Dedifferentiated amniotic fluid mesenchymal stem cell (primary cell): ENCODE data around the gene TMTC1.
A peak's percentile ranks its signal among the peaks of the same experiment; 100 is the strongest.
"Not testable (repeated sequence)": the region's sequence is repeated elsewhere in the genome, so short reads cannot be mapped to it uniquely, and the experiment has no call there.

Experiments used
- DNase-seq: peaks from one replicate; pipeline ENCODE4 v3.0.0-alpha.2; 2016; ENCODE audit errors: extremely low spot score

The TMTC1 gene

DNA sequence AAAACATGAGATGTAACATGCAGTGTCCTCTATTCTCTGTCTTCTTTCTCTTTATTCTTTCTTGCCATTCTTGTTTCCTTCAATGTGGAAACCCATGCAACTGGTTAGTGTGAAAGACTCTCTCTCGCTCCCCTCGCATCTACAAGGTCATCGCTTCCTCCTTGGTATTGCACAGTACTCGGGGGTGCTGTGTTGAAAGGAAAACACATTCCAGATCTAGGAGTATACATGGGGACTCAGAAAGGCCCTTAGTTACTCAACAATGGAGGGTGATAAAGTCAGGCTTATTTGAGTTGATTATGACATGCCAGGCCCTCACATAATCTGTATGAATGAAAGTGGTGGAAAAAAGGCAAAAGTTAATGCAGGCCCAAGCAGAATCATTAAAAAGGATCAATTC lies 210.8 kb downstream of the TMTC1 start:
- no peak for DNase-seq

DNA sequence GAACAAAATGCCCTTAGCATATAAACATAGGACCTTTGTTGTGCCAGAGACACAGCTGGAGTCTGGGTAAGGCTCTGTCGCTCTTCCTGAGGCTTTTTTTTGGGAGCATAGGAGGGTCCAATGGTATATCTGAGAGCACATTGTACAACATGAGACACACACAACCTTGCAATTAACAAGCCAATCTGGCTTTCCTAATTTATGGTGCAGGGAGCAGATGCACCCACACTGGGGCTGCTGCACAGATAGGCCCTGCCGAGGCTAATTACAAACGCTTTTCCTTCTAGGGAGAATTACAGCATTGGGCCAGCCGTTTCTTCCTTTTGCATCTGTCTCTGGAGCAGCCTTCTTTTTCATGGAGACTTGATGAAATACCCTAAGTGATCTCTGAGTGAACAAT lies 211.3 kb downstream of the TMTC1 start:
- no peak for DNase-seq

DNA sequence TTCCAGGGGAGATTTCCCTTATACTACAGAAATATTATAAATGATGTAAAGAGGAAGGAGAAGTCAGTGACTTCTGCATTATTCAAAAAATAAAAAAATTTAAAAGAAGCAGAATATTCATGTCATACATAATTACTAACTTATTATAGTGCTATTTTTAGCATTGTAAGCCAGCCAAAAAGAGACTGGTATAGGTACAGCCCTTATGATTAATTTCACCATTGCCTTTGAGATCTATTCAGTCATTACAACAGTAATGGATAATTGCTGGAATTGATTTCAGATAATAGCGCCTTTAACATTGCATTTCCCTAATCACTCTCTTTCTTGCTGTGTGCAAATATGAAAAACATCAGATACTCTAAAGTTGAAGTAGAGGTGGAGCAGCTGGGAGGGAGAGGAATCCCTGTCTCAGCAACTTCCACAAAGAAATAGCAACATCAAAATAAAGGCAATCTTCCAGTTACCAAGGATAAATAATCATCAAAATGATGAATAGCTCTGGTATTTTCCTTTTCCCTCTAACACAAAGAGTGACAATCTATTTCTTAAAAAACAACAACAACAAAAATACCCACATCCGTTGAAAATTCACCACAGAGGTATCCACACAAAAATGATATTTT lies 214.5 kb downstream of the TMTC1 start:
- no peak for DNase-seq

DNA sequence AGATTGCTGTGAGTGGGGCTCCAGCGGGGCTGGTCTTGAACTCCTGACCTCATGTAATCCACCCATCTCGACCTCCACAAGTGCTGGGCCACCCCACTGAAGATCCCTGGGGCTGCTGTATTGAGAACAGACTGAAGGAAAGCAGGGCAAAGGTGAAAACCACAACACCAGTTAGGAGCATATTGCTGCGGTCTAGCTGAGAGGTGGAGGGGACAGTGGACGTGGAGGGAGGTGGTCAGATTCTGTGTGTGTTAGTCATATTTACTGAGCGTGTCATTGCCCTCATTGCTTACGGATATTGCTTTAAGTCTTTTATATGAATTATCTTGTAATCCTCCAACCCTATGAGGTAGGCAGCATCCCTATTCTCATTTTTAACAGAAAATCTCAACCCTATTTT lies 217.3 kb downstream of the TMTC1 start:
- DNase-seq, result no peak

DNA sequence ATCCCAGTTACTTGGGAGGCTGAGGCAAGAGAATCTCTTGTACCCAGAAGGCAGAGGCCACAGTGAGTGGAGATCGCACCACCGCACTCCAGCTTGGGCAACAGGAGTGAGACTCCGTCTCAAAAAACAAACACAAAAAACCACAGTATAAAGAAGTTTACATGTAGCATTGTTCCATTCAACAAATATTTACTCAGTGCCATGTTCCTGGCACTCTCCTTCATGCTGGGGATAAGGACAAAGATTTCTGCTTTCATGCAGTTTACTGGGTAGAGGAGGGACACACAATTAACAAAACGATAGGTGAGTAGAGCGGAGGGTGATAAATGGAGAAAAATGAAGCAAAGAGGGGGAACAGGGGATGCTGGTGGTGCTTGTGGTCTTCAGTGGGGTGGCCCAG lies 218.0 kb downstream of the TMTC1 start:
- no peak for DNase-seq

DNA sequence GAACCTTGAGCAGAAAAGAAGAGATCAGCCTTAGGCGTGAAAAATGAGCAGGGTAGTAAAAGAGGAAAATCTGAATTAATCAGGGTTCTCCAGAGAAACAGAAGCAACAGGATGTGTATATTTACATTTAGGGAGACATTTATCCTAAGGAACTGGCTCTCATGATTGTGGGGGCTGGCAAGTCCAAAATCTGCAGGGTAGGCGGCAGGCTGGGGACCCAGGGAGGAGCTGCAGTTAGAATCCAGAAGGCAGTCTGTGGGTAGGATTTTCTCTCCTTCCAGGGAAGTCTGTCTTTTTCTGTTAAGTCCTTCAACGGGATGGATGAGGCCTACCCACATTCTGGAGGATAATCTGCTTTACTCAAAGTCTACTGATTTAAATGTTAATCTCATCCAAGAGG lies 218.8 kb downstream of the TMTC1 start:
- no peak for DNase-seq

DNA sequence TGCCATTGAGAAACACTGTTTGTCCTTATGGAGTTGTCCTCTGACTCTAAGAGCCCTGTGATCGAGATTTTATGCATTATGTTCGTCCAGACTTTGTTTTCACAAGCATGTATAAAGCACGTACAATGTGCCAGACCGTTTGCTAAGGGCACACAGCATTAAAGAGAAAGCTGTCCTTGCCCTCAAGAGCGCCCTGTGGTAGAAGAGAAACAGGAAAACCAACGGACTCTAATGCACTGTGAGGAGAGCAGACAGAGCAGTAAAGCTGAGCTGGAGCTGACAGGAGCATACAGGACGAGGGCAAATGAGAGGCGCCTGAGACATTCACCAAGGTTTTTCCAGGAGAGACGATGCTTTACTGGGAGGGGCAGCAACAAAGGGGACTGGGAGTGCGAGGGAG lies 220.1 kb downstream of the TMTC1 start:
- DNase-seq, result no peak

DNA sequence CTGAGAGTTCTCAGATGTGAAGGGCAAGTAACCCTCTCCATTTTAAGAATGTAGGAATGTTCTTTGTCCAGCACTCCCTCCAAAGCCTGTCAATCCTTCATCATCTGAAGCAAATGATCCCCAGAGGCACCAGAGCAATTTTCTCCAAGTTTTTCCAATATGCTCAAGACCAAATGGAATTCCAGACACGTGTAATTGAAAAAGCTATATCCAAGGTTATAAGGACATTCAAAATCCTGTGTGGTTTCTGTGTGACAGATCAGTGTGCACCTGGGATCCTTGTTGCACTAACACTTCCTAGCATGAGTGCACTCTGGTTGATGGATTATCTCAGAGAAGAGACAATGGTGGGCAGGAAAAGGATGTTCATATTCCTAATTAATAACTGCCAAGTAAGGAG lies 220.7 kb downstream of the TMTC1 start:
- DNase-seq, result no peak

DNA sequence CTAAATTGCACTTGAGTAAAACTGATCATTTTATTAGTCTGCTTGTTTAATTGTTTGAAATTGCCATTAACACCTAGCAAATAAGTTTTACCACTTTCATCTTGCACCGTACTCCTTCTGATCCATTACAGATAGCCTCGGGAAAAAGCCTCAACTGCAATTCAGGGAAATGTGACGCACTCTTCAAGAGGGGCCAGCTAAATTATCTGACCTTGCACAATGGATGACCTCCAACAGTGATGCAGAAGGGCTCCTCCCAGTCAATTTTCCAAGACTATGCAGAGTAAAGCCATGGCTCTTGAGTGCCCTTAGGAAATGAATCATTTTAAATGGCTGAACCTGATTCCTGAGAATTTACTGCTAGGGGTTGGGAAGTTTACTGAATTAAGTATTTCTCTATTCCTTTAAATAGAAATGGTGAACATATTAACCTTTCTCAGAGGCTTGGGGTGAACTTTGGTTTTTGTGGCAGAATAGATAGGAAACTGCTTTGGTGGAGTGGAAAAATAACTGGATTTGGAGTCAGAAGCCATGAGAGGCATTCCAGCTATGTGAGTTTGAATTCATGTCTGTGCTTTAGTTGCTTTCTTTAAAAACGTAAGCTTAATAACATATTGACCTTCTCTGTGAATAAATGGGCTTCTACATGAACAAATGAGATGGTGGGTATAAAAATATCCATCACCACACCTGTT lies 221.5 kb downstream of the TMTC1 start:
- no peak for DNase-seq

DNA sequence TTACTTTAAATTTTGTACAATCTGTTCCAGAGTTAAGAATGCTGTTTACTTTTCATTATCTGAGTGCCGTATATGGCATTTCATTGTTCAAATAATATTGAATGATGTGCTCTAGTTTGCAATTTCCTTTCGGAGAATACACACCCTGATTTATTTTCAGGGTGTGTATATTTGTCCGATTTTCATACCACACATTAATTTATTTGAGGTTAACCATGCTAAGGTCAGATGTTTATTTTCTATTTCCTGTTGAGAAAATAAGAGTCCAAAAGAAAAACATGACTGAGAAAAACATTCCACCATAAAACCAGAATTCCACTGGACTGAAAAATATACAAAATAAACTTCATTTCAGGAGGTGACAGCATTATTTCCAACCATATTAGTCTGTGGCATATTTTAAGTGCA lies 222.1 kb downstream of the TMTC1 start:
- DNase-seq, result no peak

DNA sequence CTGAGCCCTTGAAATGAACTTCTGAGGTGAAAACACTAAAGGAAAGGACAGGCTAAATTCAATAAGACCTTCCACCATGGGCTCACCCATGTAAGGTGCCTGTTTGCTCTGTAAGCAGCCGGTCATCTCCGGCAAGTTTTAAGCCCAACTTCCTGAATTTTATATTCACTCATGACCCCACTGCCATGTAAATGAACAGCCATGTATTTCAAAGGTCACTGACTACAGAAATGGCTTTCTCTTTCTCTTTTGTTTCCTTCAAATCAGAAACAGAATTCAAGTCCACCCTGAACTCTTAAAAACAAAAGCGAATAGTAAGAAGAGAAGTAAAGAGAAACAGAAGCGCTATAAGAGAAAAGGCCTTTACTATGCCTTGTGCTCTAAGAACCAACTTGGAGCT lies 224.5 kb downstream of the TMTC1 start:
- no peak for DNase-seq

DNA sequence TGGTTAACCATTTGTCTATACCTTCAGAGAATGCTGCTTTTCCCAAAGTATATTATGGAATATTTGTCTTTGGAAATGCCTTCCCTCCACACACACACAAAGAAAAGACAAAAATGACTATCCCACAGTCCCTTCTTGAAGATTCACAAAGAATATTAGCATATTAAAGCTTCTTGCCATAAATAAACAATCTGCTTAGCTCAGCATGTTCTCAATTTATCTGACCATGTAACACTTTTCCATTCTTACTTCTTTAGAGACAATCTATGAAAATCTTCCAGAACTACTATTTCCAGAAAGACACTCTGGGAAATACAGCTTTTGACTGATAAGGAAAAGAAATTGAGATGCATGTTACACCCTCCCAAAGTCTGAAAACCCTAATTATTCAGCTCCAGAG lies 227.4 kb downstream of the TMTC1 start:
- no peak for DNase-seq

DNA sequence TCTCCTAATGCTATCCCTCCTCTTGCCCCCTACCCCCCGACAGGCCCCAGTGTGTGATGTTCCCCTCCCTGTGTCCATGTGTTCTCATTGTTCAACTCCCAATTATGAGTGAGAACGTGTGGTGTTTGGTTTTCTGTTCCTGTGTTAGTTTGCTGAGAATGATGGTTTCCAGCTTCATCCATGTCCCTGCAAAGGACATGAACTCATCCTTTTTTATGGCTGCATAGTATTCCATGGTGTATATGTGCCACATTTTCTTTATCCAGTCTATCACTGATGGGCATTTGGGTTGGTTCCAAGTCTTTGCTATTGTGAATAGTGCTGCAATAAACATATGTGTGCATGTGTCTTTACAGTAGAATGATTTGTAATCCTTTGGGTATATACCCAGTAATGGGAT lies 228.3 kb downstream of the TMTC1 start:
- not testable (repeated sequence) for DNase-seq

DNA sequence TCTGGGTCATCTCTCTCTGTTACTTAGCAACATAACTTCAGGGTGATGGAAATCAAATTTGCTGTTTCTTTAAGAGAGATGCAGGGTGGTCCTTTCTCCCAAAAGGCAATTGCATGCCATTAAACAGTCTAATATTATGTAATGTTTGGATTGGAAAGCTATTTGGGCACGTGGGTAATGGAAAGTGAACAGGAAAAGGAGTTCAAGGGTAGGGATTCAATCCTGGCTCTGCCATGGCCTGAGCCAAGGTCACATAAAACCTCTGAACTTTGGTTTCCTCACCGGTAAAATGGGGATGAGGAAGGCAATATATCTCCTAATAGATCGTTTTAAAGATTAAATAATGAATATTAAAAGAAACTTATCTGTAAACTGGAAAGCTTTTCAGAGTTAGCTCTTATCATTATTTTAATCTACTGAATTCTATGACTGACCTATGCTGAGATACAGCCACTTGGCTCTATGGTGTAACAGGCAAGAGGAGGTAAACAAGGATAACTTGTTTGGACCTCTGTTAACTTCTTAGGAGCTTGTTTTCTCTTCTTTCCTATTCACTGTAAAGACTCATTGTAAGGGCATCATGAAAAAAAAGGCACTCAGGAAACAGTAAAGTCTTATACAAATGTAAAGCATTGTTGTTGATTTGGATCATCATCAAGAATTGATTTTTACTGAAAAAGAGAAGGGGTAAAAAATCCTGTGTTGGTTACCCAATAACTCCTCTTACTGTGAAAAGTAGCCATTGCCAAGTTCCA lies 230.6 kb downstream of the TMTC1 start:
- DNase-seq, result no peak

DNA sequence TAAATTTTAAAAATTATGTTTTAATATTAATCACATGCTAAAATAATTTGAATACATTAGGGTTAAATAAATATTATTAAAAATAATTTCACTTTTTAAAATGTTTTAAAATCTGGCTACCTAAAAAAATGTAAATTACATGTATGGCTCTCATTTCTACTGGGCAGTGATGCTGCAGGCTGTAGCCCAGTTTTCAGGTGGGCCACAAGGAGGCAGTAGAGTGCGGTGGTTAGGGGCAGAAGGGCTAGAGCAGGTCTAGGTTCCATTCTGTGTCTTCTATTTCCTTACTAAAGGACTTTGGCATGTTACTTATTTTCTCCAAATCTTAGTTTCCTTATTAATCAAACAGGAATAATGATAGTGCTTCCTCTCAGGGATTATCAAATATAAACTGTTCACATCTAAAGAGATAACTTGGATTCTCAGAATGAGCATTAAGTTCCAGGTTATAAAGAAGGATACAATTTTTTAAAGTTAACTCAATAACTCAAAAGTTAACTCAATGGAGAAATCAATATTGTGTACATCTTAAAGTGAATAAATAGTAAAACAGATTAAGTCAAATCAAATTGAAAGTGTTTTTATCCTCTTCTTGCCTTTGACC lies 231.3 kb downstream of the TMTC1 start:
- peak; percentile 42 for DNase-seq

DNA sequence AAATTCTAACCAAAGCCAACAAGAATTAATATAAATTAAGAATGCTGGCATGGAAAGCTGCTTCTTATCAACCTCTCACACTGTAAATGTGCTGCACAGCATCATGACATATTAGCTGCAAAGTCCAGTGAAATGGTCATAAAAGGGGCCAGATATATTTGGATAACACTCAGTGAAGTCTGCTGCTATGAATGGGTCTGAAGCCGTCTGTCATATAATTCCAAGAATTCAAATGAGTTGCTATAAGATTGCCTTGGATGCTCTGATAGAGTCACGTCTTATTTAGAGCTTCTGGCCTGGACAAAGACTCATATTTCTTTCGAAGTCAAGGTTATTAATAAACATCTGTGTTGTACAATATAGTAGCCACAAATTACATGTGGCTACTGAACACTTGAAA lies 231.9 kb downstream of the TMTC1 start:
- DNase-seq, result no peak

DNA sequence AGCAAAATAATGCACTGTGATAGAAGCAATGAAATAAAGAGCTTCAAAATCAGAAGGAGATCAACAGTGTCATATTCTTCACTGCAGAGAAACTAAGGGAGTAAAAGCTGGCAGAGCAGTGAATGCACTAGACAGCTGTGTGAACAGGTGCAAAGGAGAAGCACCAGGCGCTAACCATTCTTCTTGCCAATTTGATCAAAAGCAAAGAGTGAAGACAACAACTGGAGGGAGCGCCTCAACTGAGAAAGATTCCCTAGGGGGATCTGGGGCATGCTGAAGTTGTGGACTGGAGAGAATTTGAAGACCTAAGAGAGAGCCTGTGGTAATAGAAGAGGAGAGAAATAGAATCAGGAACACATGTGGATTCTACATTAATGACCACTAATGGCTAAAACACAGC lies 235.9 kb downstream of the TMTC1 start:
- DNase-seq, result no peak

DNA sequence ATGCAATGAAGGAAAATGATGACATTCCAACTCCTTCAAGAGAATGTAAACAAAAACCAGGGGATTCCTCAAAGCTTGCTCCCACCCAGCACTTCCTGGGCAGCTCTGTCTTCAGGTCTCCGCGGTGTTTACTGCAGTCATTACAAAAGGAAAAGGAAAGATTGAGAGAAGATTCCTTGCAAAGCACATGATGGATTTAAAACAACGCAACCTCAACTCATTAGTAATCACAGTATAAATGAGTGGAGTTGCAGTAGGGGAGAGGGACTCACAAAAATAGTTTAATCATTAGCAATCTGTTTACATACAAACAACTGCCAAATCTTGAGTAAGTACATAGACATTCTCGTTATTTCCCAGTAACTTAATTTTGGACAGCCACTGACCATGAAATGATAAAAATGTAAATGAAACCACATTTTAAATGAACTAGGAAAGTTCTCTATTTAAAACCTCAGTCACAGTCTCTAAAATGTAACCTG lies 236.6 kb downstream of the TMTC1 start:
- peak; percentile 37 for DNase-seq

DNA sequence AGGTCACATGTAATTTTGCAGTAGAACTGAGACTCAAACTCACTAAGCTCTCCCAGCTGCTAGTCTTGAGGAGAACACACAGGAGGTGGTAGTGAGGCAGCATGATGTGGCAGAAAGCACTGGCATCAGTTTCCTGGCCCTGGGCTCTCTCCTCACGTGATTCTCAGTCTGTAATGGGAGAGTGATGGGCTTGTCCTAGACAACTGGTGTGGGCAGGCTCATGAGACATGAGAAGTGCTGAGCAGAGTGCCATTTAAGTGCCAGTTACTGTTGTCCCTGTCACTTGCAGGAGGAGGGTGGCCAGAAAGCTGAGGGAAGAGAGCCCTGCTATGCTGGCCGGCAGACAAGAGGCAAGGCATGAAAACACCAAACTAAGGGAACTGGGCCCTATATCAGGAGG lies 237.7 kb downstream of the TMTC1 start:
- no peak for DNase-seq

DNA sequence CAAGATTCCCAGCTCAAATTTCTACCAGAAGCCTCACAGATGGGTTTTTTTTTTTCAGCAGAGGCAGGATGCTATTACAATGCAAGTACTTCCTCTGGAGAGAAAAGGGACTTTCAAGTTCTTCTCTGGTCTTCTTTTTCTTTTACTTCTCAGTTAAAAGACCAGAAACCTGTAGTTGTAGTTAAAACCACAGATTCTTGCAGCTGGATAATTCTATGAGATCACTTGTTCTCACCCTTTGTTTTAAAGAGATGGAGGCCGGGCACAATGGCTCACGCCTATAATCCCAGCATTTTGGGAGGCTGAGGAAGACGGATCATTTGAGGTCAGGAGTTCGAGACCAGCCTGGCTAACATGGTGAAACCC lies 238.7 kb downstream of the TMTC1 start:
- no peak for DNase-seq

DNA sequence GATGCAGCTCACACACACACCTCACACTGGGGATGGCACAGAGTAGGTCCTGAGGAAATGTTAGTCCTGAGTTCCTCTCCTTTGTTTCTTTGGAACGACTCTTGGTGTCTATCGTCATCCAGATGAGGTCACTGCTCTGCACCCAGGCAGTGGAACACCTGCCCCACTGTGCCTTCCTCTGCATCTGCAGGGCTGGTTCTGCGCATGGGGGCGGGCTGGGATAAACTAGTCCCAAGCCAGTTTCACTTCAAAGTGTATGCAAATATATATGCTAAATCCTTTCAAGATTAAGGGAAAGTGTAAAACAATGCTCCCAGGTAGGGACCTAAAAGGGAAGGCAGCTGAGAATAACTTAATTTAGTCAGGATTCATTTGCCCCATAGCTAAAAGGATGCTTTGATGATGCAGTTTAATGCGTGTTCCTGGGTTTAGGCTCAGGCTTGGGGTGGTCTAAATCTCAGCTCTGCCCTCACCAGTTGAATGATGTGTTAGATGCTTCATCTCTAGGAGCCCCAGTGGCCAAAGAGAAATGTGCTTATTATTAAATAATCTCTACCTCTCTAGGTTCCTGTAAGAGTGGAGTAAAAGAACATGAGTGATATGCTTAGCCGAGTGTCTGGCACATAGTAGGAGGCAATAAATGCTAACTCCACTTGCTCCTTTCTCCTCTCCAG lies 239.2 kb downstream of the TMTC1 start:
- no peak for DNase-seq

DNA sequence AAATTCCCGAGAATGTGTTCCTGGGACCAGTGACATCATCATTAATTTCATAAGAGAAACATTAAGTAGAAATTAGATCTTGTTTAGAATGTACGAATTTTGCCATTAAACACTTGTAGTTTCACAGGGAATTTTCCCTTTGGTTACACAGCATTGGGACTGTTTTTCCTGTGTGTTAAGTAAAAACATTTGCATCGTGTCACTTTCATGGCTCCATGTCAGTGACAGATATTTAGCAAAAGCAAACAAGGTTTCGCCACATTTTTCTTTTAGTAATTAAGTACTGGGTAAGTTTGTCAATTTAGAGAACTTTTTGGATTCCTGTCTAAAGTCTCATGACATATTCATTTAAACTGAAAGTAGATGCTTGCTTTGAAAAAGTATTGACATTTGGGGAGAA lies 240.7 kb downstream of the TMTC1 start:
- DNase-seq, result no peak
